NCI-H82 treated with DMSO at 0.1 percent for 48 hours (cell line): ENCODE measurements around the gene ATN1.

Experiments
- DNase-seq: peaks from one replicate; lab custom pipeline; 2025; ENCODE audit not compliant: unreplicated experiment; lab: John Stamatoyannopoulos, UW

The ATN1 gene

GRCh38 chr12:6968426-6968825 is 40.7 kb downstream of the ATN1 start:
- no peak for DNase-seq

DNA sequence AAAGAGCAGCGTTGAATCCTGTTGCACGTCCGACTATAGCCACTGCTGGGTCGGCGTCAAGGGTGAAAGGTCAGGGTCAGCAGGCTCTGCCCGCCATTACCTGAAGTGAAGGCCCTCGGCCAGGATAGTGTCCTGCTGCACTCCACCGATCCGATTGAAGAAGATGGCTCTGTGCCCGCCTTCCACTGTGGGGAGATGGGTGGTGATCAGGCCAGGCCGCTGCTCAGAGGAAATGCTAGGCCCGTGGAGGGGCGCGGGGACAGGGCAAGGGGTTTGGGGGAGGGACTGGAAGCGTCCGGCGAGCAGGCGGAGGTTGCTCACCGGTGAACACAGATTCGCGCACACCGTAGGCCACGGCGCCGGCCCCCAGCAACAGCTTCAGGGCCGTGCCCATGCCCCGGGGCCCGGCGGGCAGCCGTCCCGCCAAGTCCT is 42.4 kb downstream of the ATN1 start:
- DNase-seq = no peak

GRCh38 chr12:6974180-6974579 is 46.4 kb downstream of the ATN1 start:
- DNase-seq = no peak

- DNase-seq = no peak
Observed at GRCh38 chr12:6975297-6976032, 47.7 kb downstream of the ATN1 start.

DNA sequence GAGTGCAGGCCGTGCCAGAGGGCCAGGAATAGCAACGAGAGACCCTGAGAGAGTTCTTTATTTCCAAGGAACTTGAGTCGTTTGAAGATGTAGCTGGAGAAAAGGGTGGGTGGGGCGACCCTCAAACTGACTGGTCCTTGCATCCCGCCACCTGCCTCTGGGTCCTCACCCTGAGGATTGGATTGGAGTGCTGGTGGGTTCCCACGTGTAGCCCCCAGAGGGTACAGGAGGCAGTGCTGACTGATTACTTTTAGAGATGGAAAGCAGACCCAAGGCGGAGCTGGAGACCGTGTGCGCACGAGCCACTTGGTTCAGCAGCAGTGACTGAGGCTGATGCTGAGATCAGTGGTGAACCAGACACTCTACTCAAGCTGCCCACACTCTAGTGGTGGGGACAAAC is 49.9 kb downstream of the ATN1 start:
- no peak for DNase-seq

GRCh38 chr12:6978188-6978587 is 50.4 kb downstream of the ATN1 start:
- DNase-seq = no peak

DNA sequence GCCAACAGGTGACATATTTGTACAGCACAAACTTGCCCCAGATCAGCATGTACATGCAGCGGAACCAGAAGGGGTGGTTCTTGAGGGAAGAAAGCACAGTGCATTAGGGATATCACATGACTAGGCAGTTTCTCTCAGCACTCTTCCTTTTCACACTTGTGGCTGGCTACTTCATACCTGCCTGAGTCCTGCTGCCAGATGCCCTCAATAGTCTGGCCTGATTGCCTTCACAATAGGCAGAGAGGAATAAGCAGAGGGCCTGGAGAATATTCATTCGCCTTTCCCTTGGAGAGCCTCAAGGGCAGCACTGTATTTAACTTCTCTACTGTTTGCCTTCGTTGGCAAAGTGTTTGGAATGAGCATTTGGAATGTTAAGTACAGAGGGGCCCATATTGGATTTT is 50.9 kb downstream of the ATN1 start:
- no peak for DNase-seq

GRCh38 chr12:6979021-6979420 is 51.3 kb downstream of the ATN1 start:
- DNase-seq = no peak

- DNase-seq = no peak
Observed at GRCh38 chr12:6979453-6979852, 51.7 kb downstream of the ATN1 start.

- no peak for DNase-seq
Observed at GRCh38 chr12:6980075-6980474, 52.3 kb downstream of the ATN1 start.

GRCh38 chr12:6980740-6981139 is 53.0 kb downstream of the ATN1 start:
- DNase-seq = no peak

- no peak for DNase-seq
Observed at GRCh38 chr12:6981152-6982052, 53.6 kb downstream of the ATN1 start.

- no peak for DNase-seq
Observed at GRCh38 chr12:6982532-6982931, 54.8 kb downstream of the ATN1 start.

GRCh38 chr12:6987956-6988553 is 60.3 kb downstream of the ATN1 start:
- no peak for DNase-seq
